HPDE6-E6E7 (cell line): Measurements from ENCODE around the gene KIAA1958.
"Not testable (repeated sequence)": the region's sequence is repeated elsewhere in the genome, so short reads cannot be mapped to it uniquely, and the experiment has no call there.

Experiments
- DNase-seq: peaks from one replicate; pipeline ENCODE4 v3.0.0; 2011; ENCODE audit warnings: missing footprints; ENCODE audit errors: extremely low spot score

Gene KIAA1958

DNA sequence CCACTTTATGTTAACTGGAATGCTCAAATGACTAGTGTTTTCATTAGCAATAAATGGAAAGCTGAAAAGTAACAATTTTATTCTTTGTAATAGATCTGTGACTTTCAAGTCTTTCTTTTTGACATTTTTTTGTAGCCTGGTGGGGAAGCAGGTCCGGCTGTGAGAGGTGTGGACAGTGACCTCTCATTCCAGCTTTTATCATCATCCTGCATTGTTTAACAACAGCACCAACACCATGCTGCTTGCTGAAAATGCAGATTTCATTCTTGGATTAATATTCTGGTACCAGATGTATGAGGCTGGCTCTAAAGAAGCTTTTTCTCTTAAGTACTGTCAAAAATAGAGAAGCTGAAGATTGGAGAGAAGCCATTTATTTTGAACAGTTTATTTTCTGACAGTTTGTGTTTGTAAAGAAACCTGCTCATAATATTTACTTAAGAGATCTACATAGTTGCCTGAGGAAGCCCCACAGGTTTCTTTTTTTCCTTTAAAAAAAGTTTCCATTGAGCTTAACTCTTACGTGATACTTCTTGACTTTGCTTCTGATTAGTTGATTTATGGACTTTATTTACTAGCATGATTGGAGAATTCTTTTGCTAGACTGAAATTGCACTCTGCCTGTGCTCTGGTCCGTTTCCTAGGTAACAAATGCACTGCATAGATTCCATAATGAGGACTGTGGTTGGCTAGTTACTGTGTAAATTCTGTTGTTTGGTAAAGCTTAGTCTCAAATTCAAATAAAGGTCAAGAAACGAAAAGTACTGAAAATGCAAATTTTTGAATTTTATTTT is 3.4 kb downstream of the KIAA1958 start:
- no peak for DNase-seq

DNA sequence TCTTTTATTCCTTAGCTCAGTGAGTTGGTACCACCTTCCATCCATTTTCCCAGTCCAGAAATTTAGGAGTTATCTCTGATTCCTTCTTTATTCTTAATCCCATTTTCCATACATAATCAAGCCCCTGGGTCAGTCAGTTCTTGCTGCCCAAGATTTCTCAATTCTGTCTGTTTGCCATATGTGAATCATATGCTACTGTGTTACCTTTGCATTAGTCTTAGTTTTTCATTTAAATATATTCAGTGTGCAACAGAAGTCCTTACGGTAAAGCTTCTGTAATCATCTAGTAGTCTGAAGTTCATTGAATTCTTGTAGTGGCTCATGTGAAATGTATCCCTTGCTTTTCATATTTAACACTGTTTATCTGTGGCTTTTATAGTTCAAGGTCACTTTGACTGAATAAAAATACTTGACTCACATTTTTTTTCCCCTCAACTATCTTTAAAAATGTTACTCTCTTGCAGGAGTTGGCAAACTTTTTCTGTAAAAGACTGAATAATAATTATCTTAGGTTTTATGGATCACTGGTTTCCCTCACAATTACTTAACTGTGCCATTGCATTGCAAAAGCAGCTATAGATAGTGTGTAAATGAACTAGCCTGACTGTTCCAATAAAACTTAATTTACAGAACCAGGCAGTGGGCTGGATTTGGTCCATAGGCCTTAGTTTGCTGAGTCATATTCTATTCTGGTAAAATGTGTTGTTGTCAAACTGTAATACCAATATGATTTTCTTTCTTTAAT is 6.9 kb downstream of the KIAA1958 start:
- no peak for DNase-seq

DNA sequence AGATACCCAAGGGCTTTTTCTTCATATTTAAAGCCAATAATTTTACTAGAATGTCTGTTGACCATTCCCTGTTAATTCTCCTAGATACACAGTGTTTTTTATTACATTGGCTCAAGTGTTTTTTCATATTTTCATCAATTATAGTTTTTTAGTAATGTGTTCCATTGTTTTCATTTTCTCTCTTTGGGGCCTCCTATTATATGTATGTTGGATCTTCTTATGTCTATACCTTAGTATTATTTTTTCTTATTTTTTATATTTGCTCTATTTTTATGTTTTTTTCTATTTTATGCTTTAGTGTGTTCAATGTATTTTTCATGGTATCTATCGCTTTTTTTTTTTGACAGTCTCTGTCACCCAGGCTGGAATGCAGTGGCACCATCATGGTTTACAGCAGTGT is 7.5 kb downstream of the KIAA1958 start:
- DNase-seq: no peak

DNA sequence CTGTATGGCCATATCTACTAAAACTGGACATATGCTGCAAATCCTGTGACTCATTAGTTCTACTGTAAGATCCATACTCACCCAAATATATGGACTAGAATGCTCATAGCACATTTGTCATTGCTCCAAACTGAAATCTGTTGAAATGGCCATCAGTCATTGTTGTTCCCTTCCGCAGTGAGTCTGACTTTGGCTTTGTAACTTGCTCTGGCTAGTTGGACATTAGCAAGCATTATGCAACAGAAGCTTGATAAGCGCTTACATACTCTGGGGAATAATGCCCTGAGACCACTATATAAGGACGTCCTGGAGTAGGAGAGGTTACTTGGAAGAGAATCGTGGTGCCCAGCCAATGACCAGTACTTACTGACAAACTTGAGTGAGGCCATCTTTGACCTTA is 9.0 kb downstream of the KIAA1958 start:
- no peak for DNase-seq

DNA sequence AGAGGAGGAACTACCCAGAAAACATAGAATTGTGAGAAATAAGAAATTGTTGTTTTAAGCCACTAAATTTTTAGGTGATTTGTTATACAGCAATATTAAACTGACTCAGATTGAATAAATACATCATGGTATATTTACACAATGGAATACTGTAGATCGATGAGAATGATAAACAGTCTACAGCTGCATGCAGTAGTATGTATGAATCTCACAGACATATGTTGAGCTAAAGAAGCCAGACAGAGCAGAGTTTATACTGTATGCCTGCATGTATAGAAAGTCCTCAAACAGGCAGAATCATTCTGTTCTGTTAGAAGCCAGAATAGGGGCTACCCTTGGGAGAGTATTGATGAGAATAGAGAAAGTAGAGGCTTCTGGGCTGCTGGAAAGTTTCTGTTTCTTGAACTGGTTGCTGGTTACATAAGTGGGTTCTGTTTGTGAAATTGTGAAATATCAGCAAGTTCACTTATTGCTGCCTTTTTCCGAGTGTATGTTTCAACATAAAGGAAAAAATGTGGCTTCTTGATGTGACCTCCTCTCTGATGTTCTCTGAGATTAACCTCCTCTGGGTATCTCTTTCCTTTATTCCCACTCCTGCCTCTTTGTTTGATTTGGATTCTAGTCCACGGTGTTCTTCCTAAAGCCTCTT is 9.6 kb downstream of the KIAA1958 start:
- no peak for DNase-seq

DNA sequence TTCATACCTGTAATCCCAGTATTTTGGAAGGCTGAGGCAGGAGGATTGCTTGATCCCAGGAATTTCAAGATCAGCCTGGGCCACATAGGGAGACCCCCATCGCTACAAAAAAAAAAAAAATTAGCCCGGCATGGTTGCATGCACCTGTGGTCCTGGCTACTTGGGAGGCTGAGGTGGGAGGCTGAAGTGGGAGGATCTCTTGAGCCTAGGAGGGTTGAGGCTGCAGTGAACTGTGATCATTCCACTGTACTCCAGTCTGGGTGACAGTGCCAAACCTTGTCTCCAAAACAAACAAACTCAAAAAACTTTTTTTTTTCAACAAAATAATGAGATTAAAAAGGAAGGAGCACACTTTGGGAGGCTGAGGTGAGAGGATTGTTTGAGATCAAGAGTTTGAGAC is 14.2 kb downstream of the KIAA1958 start:
- DNase-seq: no peak

DNA sequence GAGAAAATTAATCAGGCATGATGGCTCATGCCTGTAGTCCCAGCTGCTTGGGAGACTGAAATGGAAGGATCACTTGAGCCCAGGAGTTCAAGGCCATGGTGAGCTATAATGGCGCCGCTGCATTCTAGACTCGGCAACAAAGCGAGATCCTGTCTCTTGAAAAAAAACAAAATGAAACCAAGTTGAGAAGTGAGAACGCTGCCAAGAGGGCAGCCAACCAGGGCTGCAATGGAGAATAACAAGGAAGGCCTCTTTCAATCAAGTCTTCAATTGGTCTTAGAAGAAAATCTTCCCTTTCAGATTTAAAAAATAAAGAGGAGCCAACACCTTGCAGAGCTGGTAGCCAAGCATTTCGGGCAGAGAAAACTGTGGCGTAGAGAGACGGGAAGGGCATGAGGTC is 14.7 kb downstream of the KIAA1958 start:
- no peak for DNase-seq

DNA sequence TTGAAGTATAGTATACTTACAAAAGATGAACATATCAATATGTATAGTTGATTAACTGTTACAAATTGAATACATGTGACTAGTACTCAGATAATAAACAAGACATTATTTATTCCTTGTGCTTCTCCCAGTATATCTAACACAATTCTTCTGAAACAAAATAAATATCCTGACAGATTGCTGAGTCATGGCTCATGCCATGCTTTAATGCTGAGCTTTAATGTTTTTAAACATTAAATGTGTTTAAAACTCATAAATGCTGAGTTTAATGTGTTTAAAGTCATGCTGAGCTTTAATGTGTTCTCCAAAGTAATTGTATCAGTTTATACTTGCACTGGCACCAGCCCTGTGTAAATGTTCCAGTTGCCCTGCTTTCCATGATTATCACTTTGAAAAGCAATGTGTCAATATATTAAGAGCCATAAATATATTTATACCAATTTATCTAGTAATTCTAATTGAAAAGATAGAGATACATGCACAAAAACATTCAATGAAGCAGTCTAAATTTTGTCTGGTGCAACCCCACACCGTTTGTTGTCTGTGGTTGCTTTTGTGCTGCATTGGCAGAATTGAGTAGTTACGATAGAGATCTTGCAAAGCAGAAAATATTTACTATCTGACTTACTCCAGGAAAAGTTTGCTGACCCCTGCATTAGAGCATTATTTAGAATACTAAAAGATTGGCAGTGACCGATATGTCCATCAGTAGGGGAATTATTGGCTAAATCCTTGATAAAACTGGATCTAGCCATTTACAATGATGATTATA is 15.7 kb downstream of the KIAA1958 start:
- no peak for DNase-seq

DNA sequence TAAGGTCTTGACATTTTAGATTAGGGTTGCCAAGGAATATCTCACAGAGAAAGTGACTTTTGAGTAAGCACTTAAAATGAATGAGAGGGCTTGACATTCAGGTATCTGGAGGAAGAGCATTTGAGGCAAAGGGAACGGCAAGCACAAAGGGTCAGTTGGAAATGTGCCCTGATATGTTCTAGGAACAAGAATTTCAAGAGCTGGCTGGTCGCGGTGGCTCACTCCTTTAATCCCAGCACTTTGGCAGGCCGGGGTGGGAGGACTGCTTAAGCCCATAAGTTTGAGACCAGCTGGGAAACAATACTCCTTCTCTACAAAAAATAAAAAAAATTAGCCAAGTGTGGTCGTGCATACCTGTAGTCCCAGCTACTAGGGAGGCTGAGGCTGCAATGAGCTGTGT is 16.5 kb downstream of the KIAA1958 start:
- no peak for DNase-seq

DNA sequence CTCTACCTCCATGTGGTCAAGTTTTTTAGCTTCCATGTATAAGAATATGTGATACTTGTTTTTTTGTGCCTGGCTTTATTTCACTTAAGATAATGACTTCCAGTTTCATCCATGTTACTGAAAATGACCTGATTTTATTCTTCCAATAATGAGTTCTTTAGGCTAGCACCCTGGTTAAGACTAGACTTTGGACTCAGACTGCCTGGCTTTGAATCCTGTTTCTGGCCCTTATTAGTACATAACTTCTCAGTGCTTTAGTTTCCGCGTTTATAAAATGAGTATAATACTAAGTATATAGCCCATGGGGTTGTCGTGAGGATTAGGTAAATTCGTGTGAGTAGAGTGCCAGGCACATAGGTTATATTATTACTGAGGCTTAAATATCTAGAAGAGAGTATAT is 18.5 kb downstream of the KIAA1958 start:
- no peak for DNase-seq

DNA sequence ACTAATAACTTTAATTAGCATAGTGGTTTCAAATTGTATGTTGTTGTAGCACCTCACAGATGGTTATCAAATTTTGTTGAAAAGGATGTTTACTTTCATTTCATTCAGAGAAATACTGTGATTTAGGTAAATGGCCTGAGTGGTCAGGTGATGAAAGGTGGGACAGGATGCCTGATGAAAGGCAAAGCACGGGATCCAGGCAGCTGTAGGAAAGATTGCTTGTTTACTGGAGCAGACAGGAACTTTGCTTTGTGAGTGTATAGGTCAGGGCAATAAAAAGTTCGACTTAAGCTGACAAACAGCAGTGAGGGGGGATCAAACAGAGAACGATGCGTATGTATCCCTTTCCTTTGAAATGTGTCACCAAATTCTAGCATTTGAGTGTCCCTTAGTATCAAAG is 19.0 kb downstream of the KIAA1958 start:
- no peak for DNase-seq

DNA sequence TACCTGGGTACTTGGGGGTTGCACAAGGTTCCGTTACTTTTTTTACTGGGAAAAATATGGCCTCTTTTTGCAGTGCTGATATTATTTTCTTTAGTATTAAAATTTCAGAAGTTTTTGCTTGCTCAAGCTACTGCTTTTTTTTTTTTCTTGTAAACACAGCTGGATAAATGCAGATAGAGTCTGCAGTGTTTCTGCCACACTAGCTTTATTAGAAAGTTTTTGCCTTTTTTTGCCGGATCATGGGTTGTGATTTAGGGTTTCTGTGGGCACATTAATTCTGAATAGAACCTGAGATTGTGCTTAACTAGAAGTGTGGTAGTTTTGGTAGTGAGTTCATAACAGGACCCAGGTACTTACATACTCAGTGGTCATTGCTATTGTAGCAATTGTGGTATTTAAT is 19.9 kb downstream of the KIAA1958 start:
- no peak for DNase-seq

DNA sequence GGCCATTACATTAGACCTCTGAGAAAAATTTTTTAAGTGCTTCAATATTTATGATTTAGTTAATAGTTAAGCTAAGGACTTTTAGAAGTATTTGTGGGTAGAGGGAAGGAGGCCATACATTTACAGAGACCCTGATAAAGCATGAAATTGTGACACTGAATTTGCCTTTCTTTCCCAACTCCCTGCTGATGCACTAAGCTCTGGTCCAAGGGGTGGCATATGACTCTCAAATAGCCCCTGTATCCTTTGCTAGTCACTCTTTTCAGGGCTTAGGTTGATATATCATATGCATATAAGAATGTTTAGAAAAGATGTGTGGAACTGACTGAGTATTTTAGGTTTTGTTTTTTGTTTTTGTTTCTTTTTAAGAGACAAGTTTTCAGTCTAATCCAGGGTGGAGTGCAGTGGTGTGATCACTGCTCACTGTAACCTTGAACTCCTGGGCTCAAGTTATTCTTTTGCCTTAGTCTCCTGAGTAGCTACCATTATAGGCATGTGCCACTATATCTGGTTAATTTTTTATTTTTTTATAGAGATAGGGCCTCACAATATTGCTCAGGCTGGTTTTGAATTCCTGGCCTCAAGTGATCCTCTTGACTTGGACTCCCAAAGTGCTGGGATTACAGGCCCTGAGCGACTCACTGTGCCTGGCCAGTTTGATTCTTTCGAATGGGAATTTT is 20.5 kb downstream of the KIAA1958 start:
- DNase-seq: no peak

DNA sequence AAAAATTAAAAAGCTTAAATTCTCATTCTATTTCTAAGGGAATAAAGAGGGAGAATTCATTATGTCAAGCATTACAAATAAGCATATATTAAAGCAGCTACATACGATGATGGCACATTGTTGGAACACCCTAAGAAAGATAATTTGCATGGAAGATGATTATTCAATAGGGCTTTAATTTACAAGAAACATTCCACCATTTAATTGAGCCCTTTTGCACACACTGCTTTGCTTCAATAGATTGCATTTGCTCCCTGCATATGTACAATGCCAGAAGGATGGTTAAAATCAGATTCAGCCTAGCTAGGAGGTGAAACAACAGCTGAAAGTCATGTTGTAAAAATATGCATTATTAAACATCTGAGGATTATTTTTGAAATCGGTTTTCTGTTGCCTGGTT is 21.8 kb downstream of the KIAA1958 start:
- DNase-seq: no peak

DNA sequence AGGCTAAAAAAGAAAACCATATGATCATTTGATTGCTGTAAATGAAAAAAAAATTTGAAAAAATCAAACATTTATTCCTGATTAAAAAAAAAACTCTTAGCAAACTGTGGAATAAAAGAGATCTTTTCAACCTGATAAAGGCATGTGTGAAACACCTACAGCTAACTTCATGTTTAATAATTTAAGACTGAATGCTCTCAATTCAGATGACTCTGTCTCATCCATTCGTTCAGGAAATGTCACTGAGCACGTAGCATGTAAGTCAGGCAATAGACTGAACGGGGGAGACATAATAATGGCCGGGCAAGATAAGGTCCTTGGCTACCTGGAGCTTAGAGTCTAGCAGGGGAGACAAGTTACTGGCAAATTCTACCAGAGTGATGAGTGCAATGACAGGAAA is 25.8 kb downstream of the KIAA1958 start:
- DNase-seq: not testable (repeated sequence)

DNA sequence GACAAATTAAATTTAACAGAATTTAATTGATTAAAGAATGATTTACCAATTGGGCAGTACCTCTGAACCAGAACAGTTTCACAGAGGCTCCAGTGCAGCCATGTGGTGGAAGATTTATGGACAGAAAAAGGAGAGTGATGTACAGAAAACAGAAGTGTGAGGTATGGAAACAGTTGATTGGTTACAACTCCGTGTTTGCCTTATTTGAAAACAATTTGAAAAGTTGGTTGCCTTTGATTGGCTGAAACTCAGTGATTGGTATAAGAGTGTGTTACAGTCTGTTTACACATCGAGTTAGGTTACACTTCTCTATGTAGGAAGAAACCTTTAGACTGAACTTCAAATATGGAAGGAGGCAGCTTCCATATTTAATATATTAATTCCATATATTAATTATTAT is 30.1 kb downstream of the KIAA1958 start:
- no peak for DNase-seq

DNA sequence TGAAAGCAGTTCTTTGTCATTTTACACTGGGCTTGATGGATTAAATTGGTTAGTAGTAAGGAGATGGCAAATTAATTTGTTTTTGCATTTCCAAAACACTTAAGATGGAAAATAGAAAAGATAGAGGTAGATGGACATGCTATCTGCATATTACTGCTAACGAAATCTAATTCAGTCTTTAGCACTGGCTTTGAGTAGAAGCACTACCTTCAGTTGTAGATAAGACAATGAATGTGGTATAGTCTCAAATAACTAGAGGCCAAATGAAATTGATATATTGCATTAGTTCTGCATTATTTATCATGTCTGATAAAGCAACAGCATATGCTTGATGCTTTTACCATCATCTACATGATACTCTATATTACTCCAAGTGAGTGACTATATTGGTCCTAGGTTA is 33.4 kb downstream of the KIAA1958 start:
- no peak for DNase-seq

DNA sequence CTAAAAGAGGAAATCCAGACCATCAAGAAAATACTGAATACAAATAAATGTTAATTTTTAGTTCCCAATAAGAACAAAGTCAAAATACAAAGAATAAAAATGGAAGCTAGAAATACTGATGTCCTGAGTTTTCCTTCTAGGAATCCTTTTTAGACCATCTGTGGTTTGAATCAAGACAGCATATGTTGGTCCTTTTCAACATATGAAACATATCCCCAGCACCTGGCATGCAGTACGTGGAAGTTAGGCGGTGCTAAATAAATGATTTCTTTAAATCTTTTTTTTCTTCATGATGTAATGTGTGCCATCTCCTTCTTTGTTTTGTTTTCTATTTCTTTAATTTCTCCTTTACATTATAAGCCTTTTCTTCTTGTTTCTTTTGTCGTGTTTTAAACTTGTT is 34.0 kb downstream of the KIAA1958 start:
- DNase-seq: no peak

DNA sequence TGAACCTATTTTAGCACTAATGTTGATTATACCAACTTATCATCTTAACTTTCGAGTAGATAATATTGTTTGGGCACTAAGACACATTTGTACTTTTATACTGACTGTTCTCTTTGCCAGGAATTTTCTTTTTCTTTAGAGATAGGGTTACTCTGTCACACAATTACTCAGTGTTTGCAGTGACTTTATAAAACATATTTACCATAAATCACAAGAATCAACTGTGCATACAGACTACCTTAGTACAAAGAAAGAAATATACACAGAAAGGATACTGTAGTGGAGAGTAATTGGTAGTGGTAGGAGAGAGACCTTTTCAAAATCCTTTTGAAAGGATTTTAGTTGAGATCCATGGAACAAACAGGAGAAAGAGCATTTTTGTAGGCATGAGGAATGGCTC is 40.3 kb downstream of the KIAA1958 start:
- DNase-seq: no peak

DNA sequence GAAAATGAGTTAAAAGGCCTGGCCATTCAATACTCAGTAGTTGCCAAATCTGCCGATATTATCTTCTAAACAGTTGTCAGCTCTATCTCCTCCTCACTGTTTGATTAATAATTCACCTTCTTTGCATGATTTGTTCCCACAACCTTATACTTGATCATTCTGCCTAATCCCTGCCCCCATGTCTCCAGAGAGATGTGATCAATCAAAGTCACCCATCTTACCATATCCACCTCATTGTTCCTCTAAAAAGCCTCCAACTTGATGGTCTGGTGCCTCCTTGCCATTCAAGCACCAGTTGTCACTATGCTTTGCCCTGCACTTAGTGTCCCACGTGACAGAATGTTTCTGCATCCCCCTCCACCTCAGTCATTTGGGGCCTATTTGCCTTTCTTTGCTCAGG is 41.3 kb downstream of the KIAA1958 start:
- DNase-seq: no peak

DNA sequence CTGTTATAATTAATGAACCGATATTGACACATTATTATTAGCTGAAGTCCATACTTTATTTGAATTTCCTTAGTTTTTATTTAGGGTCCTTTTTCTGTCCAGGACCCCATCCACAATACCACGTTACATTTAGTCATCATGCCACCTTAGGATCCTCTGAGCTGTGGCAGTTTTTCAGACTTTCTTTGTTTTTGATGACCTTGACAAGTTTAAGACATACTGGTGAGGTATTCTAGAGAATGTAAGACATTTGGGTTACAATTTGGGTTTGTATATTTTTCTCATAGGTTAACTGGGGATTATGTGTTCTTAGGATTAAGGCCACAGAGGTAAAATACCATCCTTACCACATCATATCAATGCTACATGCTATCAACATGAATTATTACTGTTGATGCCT is 42.7 kb downstream of the KIAA1958 start:
- no peak for DNase-seq
